HepG2 (cell line): Measurements from ENCODE around the gene AP3M1.

Source experiments
- ARID5B ChIP-seq: IDR thresholded peaks from 2 replicates; pipeline ENCODE4 v1.4.0; 2020; ENCODE audit warnings: mild to moderate bottlenecking, missing genetic modification reagents
- CEBPZ ChIP-seq: IDR thresholded peaks from 2 replicates; pipeline ENCODE4 v1.6.1; 2012; ENCODE audit warnings: low read length, improper control_type of control experiment
- CTCF ChIP-seq: sonication (generic); formaldehyde crosslinking; IDR thresholded peaks from 2 replicates; pipeline ENCODE4 v1.5.0; 2020; ENCODE audit warnings: mild to moderate bottlenecking, missing genetic modification reagents, moderate library complexity
- FOSL1 ChIP-seq: sonication (generic); formaldehyde crosslinking; IDR thresholded peaks from 2 replicates; pipeline ENCODE4 v1.9.0; 2021; ENCODE audit warnings: missing genetic modification reagents, borderline replicate concordance
- GABPA ChIP-seq, 2 experiments: IDR thresholded peaks; 2 replicates each; pipeline ENCODE4 v1.6.1; 2011 to 2016; ENCODE audit warnings: low read depth in 2 of 2, low read length in 1 of 2, missing biosample characterization in 1 of 2, missing genetic modification characterization in 1 of 2
- HMG20A ChIP-seq: IDR thresholded peaks from 2 replicates; pipeline ENCODE4 v1.6.1; 2016; ENCODE audit warnings: borderline replicate concordance
- TRAFD1 ChIP-seq: sonication (generic); formaldehyde crosslinking; IDR thresholded peaks from 2 replicates; pipeline ENCODE4 v1.5.1; 2020; ENCODE audit warnings: missing genetic modification reagents, mild to moderate bottlenecking, borderline replicate concordance

GRCh38 chr10:74081941-74082718 is 68.5 kb downstream of the AP3M1 start:
- TF ChIP-seq ARID5B (CRISPR knock-in tag) = no peak
- TF ChIP-seq HMG20A = no peak
- TF ChIP-seq CTCF (CRISPR knock-in tag) = no peak
- no peak for TF ChIP-seq TRAFD1 (CRISPR knock-in tag)
- no peak for TF ChIP-seq GABPA (IDR thresholded peaks at IDR 0.05; ENCODE audit: low read depth, low read length)
- TF ChIP-seq GABPA (CRISPR knock-in tag; IDR thresholded peaks at IDR 0.05; ENCODE audit: low read depth) = no peak
- TF ChIP-seq CEBPZ = no peak
- no peak for TF ChIP-seq FOSL1 (CRISPR knock-in tag)
